HepG2 (cell line): ENCODE measurements around the gene SAMD4A. TPM values are rescaled to one million over a fixed set of nuclear protein-coding genes. Genes with fewer than 3 reads are reported as not detected.

Experiments
- ATAC-seq: fragments of 200-7000 bp; cut with Tn5 transposase; 3 replicates; pipeline ENCODE4 v1.9.1; 2020; ENCODE audit warnings: mild to moderate bottlenecking, moderate library complexity
- BruUV-seq: library from RNA; stranded (reverse); fragments of 400-500 nt; replicated peaks from 2 replicates; lab custom pipeline; 2021; lab: Mats Ljungman, UMichigan
- CTCF ChIA-PET: fragments of 300-600 bp; formaldehyde crosslinking; extraction: SDS; loops from one replicate; lab custom pipeline; 2021; ENCODE audit warnings: low total read pairs, inconsistent platforms, low intra/inter-chr PET ratio; lab: Yijun Ruan, JAX
- POLR2A ChIA-PET: fragments of 350-600 bp; sonication (Branson Sonifier 250); formaldehyde crosslinking; loops from one replicate; lab custom pipeline; 2020; ENCODE audit warnings: antibody characterized with exemption, inconsistent platforms; lab: Yijun Ruan, JAX
- DNase-seq: peaks from one replicate; pipeline ENCODE4 v3.0.0-alpha.2; 2015; ENCODE audit warnings: low spot score
- FAIRE-seq: peaks from 3 replicates; lab custom pipeline; 2011; peaks lifted over from hg19 to GRCh38; lab: Jason Lieb, UNC
- H2AFZ ChIP-seq: one replicate; pipeline ENCODE4 v1.6.1; 2011; ENCODE audit warnings: low read length, inconsistent platforms
- H3K27ac ChIP-seq: fragments of 300-600 bp; 3 replicates; pipeline ENCODE4 v1.8.0; 2011; ENCODE audit warnings: mixed run types, mild to moderate bottlenecking, mixed read lengths, low read length, inconsistent platforms; ENCODE audit not compliant: insufficient read depth; ENCODE audit errors: extremely low read length
- H3K27me3 ChIP-seq, 2 experiments: fragments of 200-600 bp in 1 of 2; 2 replicates in 1 of 2; 3 replicates in 1 of 2; pipeline versions ENCODE4 v1.6.0 to v1.8.0; 2011; ENCODE audit warnings: low read length in 2 of 2, mild to moderate bottlenecking in 2 of 2, moderate library complexity in 2 of 2, inconsistent platforms in 1 of 2; ENCODE audit not compliant: insufficient read depth in 2 of 2, control insufficient read depth in 1 of 2
- H3K36me3 ChIP-seq, 2 experiments: fragments of 200-600 bp in 1 of 2; replicated peaks in 1 of 2; 2 replicates in 1 of 2; 3 replicates in 1 of 2; pipeline versions ENCODE4 v1.5.1 to v1.8.0; 2011; ENCODE audit warnings: low read length in 2 of 2, inconsistent platforms in 1 of 2; ENCODE audit not compliant: insufficient read depth in 2 of 2, control insufficient read depth in 1 of 2
- H3K4me1 ChIP-seq: 2 replicates; pipeline ENCODE4 v1.5.1; 2012; ENCODE audit warnings: low read length, inconsistent platforms; ENCODE audit not compliant: insufficient read depth
- H3K4me2 ChIP-seq: 2 replicates; pipeline ENCODE4 v1.6.0; 2011; ENCODE audit warnings: low read depth, low read length, inconsistent platforms
- H3K4me3 ChIP-seq, 3 experiments: fragments of 200-600 bp in 1 of 3; sonication (generic), shearing (Covaris generic) in 1 of 3; replicated peaks in 1 of 3; 2 replicates each; pipeline ENCODE4 v1.5.1; 2011 to 2016; ENCODE audit warnings: low read length in 3 of 3, inconsistent platforms in 2 of 3, low read depth in 2 of 3, mild to moderate bottlenecking in 2 of 3, control low read depth in 1 of 3, mixed read lengths in 1 of 3; ENCODE audit not compliant: insufficient read depth in 1 of 3
- H3K79me2 ChIP-seq: one replicate; pipeline ENCODE4 v1.6.1; 2011; ENCODE audit warnings: low read length, inconsistent platforms; ENCODE audit not compliant: insufficient read depth
- H3K9ac ChIP-seq: 2 replicates; pipeline ENCODE4 v1.6.0; 2011; ENCODE audit warnings: mild to moderate bottlenecking, low read depth, low read length, inconsistent platforms; ENCODE audit not compliant: insufficient read depth
- H3K9me3 ChIP-seq: 2 replicates; pipeline ENCODE4 v1.5.1; 2012; ENCODE audit warnings: mild to moderate bottlenecking, low read length
- H4K20me1 ChIP-seq: 2 replicates; pipeline ENCODE4 v1.6.0; 2011; ENCODE audit warnings: inconsistent platforms, mild to moderate bottlenecking, low read length, moderate library complexity; ENCODE audit not compliant: insufficient read depth
- MED8 ChIP-seq: sonication (generic); formaldehyde crosslinking; IDR thresholded peaks from 2 replicates; pipeline ENCODE4 v1.8.1; 2023; ENCODE audit warnings: mild to moderate bottlenecking, missing genetic modification reagents; ENCODE audit not compliant: insufficient replicate concordance
- SAP130 ChIP-seq: IDR thresholded peaks from 2 replicates; pipeline ENCODE4 v1.6.1; 2016; ENCODE audit warnings: low read depth
- ZBTB38 ChIP-seq: sonication (generic); formaldehyde crosslinking; IDR thresholded peaks from 2 replicates; pipeline ENCODE4 v1.5.1; 2020; ENCODE audit warnings: mild to moderate bottlenecking, missing genetic modification reagents
- ZFP82 ChIP-seq: sonication (generic); formaldehyde crosslinking; IDR thresholded peaks from 2 replicates; pipeline ENCODE4 v1.5.1; 2020; ENCODE audit warnings: mild to moderate bottlenecking, missing genetic modification reagents, borderline replicate concordance
- ZNF607 ChIP-seq: sonication (generic); formaldehyde crosslinking; IDR thresholded peaks from 2 replicates; pipeline ENCODE4 v1.5.1; 2020; ENCODE audit warnings: missing genetic modification reagents, mild to moderate bottlenecking, borderline replicate concordance
- ZNF816 ChIP-seq: sonication (generic); formaldehyde crosslinking; IDR thresholded peaks from 2 replicates; pipeline ENCODE4 v1.8.0; 2022; ENCODE audit warnings: missing genetic modification reagents, mild to moderate bottlenecking, borderline replicate concordance
- WGBS: methylation state at CpG from one replicate; pipeline ENCODE4 v1.1.6; 2017; ENCODE audit warnings: low lambda C conversion rate; 5-methylcytosine and 5-hydroxymethylcytosine counted together
- in situ Hi-C: cut with HindIII; loops from 2 replicates; pipeline ENCODE4 v1.10.0; 2017; ENCODE audit warnings: low pct_unique_long_range_greater_than_20kb; ENCODE audit not compliant: extremely low pct_ligation_motif_present
- intact Hi-C: fragments of 100-400 bp; cut with micrococcal nuclease; formaldehyde crosslinking; loops from one replicate; pipeline ENCODE4 v1.10.0; 2022; ENCODE audit not compliant: unreplicated experiment
- polyA plus RNA-seq, 8 experiments: library from polyadenylated mRNA; depleted of rRNA in 3 of 8; stranded (reverse) in 7 of 8; unstranded in 1 of 8; fragments of >200 nt; fragmentation: Illumina TruSeq in 4 of 8; extraction: Trizol in 4 of 8; gene quantifications; 2 replicates each; pipeline versions ENCODE4 v1.2.1 to v1.2.3, GENCODE V29; 2011 to 2016; ENCODE audit warnings: low read depth in 4 of 8, missing spikeins in 1 of 8, mixed read lengths in 1 of 8; ENCODE audit not compliant: insufficient read depth in 1 of 8
- total RNA-seq, 5 experiments: library from RNA; depleted of rRNA; stranded (reverse); fragments of >200 nt; fragmentation: Illumina TruSeq; extraction: Trizol; gene quantifications; 2 replicates each; pipeline ENCODE4 v1.2.3, GENCODE V29; 2016; ENCODE audit warnings: low read depth in 1 of 5
- TF ChIP-seq, protein P1 (sequence below): sonication (generic); formaldehyde crosslinking; IDR thresholded peaks from 2 replicates; pipeline ENCODE4 v1.4.0; 2020; ENCODE audit warnings: missing genetic modification reagents
- TF ChIP-seq, protein P2 (sequence below): sonication (generic); formaldehyde crosslinking; IDR thresholded peaks from 2 replicates; pipeline ENCODE4 v1.4.0; 2020; ENCODE audit warnings: missing genetic modification reagents, mild to moderate bottlenecking, borderline replicate concordance

SAMD4A gene
- total and polyA plus RNA-seq, 2 of the 13 experiments (the other 11 are each of a cell fraction or from before 2014, with no cell fraction given) = 11.8 to 13.0 TPM

DNA sequence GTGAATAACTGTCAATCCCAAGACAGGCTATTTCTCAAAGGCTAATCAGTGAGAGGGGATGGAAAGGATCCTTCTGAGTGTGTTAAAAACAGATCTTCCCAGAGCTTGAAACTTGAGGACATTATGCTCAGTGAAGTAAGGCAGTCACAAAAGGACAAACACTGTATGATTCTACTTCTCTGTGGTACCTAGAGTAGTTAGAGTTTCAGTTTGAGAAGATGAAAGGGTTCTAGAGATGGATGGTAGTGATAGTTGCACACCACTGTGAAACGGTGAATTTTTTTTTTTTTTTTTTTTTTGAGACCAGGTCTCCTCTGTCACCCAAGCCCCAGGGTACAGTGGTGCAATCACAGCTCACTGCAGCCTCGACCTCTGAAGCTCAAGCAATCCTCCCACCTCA, 133.8 kb downstream of the SAMD4A start:
- ChIA-PET POLR2A (interaction anchor here (1.1 kb wide), 1 partner anchor 135 kb away, joined by 3 read pairs; no protein-coding TSS in a partner anchor), CTCF (no interaction called here)
- Histone ChIP-seq H3K4me1 (peaks cover 38% of the 10 kb centered on the region), H3K36me3 (peaks cover 11 to 31% of the 10 kb centered on the region in 2 experiments), H3K9ac (no peak overlapping the region), H3K79me2 (peaks cover 12% of the 10 kb centered on the region), H2AFZ (no peak overlapping the region), H3K9me3 (no peaks in the 10 kb centered on the region), H4K20me1 (peaks cover 9% of the 10 kb centered on the region), H3K4me3 (no peak overlapping the region), H3K4me2 (no peak overlapping the region), H3K27ac (no peak overlapping the region), H3K27me3 (no peaks in the 10 kb centered on the region)
- ATAC-seq (no peak), DNase-seq (no peak), FAIRE-seq (peak; percentile 4)
- intact Hi-C loops = no loop called here
- TF ChIP-seq ZNF607 (CRISPR knock-in tag) = no peak
- TF ChIP-seq ZFP82 (CRISPR knock-in tag) = no peak
- TF ChIP-seq, protein P1, sequence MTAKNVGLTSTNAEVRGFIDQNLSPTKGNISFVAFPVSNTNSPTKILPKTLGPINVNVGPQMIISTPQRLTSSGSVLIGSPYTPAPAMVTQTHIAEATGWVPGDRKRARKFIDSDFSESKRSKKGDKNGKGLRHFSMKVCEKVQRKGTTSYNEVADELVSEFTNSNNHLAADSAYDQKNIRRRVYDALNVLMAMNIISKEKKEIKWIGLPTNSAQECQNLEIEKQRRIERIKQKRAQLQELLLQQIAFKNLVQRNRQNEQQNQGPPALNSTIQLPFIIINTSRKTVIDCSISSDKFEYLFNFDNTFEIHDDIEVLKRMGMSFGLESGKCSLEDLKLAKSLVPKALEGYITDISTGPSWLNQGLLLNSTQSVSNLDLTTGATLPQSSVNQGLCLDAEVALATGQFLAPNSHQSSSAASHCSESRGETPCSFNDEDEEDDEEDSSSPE = no peak
- no peak for TF ChIP-seq MED8
- TF ChIP-seq ZNF816 (CRISPR knock-in tag) = no peak
- no TSS peak for BruUV-seq
- in situ Hi-C loops = no loop called here
- WGBS = 54% methylated on average over 2 of the region's 2 CpGs

DNA sequence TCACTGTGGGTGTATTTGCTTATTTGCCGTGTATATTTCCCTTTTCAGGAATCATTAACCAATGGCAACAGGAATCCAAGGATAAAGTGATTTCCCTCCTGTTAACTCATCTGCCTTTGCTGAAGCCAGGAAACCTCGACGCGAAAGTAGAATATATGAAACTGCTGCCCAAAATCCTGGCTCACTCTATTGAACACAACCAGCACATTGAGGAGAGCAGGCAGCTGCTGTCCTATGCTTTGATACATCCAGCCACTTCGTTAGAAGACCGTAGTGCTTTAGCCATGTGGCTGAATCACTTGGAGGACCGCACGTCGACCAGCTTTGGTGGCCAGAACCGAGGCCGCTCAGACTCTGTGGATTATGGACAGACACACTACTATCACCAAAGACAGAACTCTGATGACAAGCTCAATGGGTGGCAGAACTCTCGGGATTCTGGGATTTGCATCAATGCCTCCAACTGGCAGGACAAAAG, 135.1 kb downstream of the SAMD4A start:
- intact Hi-C loops (no loop called here), in situ Hi-C loops (no loop called here)
- no peak overlapping the region for H3K4me3 ChIP-seq
- H3K27me3 ChIP-seq = no peaks in the 10 kb centered on the region
- H3K36me3 ChIP-seq = peaks cover 10 to 39% of the 10 kb centered on the region in 2 experiments
- no peak overlapping the region for H2AFZ ChIP-seq
- peak; percentile 34 for FAIRE-seq
- no peak overlapping the region for H3K4me2 ChIP-seq
- peaks cover 9% of the 10 kb centered on the region for H4K20me1 ChIP-seq
- POLR2A ChIA-PET = no interaction called here
- H3K79me2 ChIP-seq = peaks cover 12% of the 10 kb centered on the region
- peak overlapping the region; percentile 2 for H3K27ac ChIP-seq
- no peaks in the 10 kb centered on the region for H3K9me3 ChIP-seq
- peak; percentile 68 for ATAC-seq
- CTCF ChIA-PET = no interaction called here
- peaks cover 38% of the 10 kb centered on the region for H3K4me1 ChIP-seq
- no peak overlapping the region for H3K9ac ChIP-seq
- peak; percentile 13 for DNase-seq
- WGBS = 83% methylated on average over 11 of the region's 12 CpGs
- BruUV-seq = TSS peak; percentile 42
- TF ChIP-seq SAP130 (CRISPR knock-in tag) = peak; percentile 22; the same call in 1 of the 2 replicates
- TF ChIP-seq, protein P2, sequence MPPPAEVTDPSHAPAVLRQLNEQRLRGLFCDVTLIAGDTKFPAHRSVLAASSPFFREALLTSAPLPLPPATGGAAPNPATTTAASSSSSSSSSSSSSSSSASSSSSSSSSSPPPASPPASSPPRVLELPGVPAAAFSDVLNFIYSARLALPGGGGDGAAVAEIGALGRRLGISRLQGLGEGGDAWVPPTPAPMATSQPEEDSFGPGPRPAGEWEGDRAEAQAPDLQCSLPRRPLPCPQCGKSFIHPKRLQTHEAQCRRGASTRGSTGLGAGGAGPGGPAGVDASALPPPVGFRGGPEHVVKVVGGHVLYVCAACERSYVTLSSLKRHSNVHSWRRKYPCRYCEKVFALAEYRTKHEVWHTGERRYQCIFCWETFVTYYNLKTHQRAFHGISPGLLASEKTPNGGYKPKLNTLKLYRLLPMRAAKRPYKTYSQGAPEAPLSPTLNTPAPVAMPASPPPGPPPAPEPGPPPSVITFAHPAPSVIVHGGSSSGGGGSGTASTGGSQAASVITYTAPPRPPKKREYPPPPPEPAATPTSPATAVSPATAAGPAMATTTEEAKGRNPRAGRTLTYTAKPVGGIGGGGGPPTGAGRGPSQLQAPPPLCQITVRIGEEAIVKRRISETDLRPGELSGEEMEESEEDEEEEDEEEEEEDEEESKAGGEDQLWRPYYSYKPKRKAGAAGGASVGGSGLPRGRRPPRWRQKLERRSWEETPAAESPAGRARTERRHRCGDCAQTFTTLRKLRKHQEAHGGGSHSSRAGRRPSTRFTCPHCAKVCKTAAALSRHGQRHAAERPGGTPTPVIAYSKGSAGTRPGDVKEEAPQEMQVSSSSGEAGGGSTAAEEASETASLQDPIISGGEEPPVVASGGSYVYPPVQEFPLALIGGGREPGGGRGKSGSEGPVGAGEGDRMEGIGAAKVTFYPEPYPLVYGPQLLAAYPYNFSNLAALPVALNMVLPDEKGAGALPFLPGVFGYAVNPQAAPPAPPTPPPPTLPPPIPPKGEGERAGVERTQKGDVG (CRISPR knock-in tag) = 0 out of 2 replicates have a peak, but pooled peaks have one; percentile 19
- TF ChIP-seq ZBTB38 = peak; percentile 94
